Effector CD4-positive, alpha-beta T cell (primary cell): ENCODE results near the gene CACNB2.
"Not testable (repeated sequence)": the region's sequence is repeated elsewhere in the genome, so short reads cannot be mapped to it uniquely, and the experiment has no call there.

Source experiments
- DNase-seq: peaks from one replicate; pipeline ENCODE4 v3.0.0-alpha.2; 2020

The CACNB2 gene

DNA sequence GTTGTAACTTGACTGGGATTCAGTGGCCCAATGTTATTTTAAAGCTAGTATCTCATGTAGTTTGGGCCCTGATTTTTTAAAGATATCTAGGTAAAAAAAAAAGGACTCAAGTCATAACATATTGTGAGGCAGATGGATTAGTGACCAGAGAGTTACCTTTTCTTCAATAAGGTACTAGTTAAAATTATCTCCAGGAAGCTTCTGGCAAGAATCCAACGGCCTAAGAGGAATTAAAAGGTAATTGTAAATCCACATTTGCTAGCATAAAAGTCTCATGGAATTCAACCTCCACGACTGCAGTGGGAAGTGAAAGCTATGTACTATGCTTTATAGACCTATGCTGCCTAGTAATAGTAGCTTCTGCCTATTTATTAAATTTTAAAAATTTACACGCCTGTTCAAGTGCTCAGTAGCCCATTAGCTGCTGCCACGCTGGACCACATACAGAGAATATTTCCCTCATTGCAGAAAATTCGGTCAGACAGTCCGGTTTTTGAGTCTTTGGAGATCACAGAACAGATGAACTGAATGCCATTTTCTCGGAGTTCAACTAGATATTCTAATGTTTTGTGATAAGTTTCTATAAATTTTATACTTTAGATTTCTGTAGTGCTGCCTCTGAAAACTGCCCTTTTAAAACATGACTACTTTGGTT, 392.8 kb downstream of the CACNB2 start:
- DNase-seq = no peak

DNA sequence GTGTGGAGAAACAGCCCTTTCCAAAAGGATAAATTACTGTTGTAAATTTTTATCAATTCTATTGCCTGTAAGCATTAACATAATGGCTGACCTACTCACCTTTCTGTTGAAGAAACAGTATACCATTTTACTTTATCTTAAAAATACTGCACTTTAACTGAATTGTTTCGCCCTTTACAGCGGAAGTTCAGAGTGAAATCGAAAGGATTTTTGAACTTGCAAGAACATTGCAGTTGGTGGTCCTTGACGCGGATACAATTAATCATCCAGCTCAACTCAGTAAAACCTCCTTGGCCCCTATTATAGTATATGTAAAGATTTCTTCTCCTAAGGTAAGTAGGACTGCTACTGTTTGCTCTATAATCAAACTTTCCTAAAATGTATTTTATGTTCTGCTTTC, 393.7 kb downstream of the CACNB2 start:
- no peak for DNase-seq

DNA sequence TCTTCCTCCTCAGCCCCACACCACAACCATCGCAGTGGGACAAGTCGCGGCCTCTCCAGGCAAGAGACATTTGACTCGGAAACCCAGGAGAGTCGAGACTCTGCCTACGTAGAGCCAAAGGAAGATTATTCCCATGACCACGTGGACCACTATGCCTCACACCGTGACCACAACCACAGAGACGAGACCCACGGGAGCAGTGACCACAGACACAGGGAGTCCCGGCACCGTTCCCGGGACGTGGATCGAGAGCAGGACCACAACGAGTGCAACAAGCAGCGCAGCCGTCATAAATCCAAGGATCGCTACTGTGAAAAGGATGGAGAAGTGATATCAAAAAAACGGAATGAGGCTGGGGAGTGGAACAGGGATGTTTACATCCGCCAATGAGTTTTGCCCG, 399.1 kb downstream of the CACNB2 start:
- no peak for DNase-seq

DNA sequence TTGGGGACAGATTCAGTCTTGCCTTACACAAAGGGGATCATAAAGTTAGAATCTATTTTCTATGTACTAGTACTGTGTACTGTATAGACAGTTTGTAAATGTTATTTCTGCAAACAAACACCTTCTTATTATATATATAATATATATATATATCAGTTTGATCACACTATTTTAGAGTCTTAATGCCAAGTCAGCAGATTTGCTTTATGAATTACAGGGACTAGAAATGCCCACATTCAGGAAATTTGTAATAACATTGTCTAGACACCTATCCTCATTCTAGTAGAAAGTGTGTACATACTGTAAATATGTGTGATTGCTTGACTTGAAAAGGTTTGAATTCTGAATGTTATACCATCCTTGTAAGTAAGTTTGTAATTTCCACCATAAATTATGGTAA, 400.0 kb downstream of the CACNB2 start:
- no peak for DNase-seq

DNA sequence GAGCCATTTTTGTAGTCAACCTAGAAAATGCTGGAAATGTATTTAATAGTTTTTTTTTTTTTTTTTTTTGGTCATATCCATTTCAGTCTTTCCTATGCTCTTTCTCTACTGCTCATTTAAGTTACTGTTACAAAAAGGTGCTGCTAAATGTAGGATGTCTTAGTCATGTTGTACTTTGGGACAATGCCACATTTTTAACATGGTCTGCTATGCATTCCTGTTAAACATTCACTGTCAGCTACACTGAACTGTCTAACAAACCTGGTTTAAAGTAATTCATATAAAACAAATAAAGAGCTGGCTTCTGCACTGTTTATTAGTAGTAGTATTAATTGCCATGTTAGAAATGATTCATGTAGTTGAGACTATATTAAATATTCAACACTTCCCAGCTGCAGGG, 402.6 kb downstream of the CACNB2 start:
- DNase-seq = no peak

DNA sequence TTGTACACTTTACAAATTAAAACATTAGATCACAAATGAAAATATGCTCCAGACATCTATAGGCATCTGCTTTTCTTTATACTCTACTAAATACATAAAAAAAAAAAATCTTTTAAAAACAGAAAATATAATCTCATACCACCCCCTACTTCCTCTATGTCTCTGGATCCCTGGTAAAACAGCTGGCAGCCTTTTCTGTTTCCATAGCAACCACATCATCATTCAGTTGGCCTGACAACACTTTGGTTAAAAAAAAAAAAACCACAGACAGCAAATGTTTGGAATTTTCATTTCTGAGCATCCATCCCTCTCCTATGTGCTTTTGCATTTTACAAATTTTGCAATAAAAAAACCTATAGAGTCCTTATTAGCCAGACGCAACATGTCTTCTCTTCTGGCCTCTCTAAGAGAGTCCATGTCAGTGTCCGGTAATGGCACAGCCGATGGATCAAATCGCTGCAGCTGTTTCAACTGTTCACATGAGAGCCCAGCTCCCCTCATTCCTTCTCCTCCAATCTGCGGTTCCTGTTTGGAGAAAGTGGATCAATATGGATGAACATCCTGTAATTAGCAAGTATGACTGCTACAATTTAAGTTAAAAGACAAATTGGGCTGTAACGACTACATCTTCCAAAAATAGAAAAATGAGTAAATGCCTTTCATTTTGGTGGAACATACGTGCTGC, 405.5 kb downstream of the CACNB2 start:
- no peak for DNase-seq

DNA sequence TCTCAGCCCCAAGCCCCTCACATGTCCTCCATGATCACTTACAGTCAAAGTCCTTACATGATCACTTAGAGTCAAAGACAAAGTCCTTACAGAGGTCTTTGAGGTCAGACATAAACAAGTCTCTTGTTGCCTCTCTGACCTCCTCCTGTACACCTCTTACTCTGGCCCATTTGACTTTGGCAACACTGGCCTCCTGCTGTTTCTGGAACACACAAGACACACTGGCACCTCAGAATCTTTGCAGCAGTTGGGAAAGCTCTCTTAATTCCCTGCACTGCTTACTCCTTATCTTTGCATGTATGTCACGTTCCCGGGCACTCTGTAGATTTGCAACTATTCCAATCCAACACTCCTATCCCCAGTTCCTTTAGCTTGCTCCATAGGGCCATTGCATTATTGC, 408.9 kb downstream of the CACNB2 start:
- DNase-seq = no peak

DNA sequence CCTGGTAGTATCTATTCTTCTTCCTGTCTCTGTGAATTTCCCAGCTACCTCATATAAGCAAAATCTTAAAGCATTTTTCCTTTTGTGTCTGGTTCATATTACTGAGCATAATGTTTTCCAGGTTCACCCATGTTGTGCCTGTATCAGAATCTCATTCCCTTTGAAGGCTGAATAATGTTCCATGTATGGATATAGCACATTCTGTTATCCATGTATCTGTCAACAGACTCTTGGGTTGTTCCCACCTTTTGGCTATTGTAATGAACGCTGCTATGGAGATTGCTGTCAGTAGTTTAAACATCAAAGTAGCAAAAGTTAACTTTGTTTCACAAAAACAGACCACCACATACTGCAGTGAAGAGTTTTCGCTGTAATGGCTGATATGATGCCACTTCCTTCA, 411.2 kb downstream of the CACNB2 start:
- DNase-seq = no peak

DNA sequence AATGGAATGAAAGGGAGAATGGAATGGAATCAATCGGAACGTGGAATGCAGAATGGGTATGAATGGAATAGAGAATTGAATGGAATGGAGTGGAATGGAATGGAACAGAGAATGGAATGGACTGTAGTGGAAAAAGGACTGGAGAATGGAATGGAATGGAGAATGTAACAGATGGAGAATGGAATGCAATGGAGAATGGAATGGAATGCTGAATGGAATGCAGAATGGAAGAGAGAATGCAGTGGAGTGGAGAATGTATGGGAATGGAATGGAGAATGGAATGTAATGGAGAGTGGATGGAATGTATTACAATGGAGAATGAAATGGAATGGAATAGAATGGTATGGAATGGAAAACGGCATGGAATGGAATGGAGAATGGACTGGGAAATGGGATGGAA, 414.3 kb downstream of the CACNB2 start:
- no peak for DNase-seq

DNA sequence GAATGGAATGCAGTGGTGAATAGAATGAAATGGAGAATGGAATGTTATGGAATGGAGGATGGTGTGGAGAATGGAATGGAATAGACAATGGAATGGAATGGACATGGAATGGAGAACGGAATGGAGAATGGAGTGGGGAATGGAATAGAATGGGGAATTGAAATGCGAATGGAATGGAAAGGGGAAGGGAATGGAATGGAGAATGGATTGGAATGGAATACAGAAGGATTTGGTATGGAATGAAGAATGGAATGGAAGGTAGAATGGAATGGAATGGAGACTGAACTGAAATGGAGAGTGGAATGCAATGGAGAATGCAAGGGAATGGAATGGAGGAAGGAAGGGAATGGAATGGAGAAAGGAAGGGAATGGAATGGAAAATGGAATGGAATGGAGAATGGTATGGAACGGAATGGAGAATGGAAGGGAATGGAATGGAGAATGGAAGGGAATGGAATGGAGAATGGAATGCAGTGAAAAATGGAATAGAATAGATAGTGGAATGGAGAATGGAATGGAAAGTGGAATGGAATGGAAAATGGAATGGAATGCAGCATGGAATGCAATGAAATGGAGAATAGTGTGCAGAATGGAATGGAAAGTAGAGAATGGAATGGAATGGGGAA, 416.4 kb downstream of the CACNB2 start:
- DNase-seq = no peak

DNA sequence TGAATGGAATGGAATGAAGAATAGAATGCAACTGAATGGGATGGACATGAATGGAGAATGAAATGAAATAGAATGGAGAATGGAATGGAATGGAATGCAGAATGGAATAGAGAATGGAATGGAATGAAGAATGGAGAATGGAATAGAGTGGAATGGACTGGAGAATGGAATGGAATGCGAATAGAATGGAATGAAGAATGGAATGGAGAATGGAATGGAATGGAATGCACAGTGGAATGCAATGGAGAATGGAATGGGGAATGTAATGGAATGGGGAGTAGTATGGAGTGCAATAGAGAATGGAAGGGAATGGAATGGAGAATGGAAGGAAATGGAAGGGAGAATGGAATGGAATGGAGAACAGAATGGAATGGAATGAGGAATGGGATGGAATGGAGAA, 417.7 kb downstream of the CACNB2 start:
- DNase-seq = no peak

DNA sequence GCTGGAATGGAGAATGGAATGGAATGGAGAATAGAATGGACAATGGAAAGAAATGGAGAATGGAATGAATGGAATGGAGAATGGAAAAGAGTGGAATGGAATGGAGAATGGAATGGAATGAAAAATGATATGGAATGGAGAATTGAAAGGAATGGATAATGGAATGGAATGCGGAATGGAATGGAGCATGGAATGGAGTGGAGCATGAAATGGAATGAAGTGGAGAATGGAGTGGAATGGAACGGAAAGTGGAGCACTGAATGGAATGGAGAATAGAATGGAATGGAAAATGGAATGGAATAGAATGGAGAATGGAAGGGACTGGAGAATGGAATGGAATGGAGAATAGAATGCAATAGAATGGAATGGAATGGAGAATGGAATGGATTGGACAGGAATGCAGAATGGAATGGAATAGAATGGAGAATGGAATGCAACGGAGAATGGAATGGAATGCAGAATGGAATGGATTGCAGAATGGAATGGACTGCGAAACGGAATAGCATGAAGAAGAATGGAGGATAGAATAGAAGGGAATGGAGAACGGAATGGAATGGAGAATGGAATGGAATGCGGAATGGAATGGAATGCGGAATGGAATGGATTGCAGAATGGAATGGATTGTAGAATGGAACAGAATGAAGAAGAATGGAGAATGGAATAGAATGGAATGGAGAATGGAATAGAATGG, 421.8 kb downstream of the CACNB2 start:
- no peak for DNase-seq

DNA sequence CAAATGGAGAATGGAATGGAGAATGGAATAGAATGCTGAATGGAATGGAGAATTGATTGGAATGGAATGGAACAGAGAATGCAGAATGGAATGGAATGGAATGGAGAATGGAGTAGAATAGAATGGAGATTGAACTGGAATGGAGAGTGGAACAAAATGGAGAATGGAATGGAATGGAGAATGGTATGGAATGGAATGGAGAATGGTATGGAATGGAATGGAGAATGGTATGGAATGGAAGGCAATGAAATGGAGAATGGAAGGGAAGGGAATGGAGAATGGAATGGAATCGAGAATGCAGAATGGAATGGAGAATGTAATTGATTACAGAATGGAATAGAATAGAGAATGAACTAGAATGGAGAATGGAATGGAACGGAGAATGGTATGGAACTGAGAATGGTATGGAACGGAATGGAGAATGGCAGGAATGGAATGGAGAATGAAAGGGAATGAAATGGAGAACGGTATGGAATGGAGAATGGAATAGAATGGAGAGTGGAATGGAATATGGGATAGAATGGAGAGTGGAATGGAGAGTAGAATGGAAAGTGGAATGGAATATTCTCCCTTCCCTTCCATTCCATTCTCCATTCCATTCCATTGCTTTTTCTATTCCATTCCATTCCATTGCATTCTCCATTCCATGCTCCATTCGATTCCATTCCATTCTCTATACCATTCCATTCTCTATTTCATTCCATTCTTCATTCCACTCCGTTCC, 422.9 kb downstream of the CACNB2 start:
- no peak for DNase-seq

DNA sequence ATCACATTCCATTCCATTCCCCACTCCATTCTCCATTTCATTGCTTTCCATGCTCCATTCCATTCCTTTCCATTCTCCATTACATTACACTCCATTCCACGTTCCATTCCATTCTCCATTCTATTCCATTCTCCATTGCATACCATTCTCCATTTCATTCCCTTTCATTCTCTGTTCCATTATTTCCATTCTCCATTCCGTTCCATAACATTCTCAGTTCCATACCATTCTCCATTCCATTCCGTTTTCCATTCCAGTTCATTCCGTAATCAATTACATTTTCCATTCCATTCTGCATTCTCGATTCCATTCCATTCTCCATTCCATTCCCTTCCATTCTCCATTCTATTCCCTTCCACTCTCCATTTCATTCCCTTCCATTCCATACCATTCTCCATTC, 424.8 kb downstream of the CACNB2 start:
- DNase-seq = no peak

DNA sequence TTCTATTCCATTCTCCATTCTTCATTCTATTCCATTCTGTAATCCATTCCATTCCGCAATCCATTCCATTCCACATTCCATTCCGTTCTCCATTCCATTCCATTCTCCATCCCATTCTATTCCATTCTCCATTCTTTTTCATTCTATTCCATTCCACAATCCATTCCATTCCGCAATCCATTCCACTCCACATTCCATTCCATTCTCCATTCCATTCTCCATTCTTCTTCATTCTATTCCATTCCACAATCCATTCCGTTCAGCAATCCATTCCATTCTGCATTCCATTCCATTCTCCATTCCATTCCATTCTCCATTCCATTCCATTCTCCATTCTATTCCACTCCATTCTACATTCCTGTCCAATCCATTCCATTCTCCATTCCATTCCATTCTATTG, 426.0 kb downstream of the CACNB2 start:
- no peak for DNase-seq

DNA sequence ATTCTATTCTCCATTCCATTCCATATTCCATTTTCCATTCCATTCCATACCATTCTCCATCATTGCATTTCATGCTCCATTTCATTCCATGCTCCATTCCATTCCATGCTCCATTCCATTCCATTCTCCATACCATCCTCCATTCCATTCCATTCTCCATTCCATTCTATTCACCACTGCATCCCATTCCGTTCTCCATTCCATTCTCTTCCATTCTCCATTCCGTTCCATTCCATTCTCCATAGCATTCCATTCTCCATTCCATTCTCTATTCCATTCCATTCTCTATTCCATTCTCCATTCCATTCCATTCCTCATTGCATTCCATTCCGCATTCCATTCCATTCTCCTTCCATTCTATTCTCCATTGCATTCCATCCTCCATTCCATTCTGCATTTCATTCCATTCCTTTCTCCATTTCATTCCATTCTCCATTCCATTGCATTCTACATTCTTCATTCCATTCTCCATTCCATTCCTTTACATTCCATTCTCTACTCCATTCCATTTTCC, 427.2 kb downstream of the CACNB2 start:
- DNase-seq = no peak

DNA sequence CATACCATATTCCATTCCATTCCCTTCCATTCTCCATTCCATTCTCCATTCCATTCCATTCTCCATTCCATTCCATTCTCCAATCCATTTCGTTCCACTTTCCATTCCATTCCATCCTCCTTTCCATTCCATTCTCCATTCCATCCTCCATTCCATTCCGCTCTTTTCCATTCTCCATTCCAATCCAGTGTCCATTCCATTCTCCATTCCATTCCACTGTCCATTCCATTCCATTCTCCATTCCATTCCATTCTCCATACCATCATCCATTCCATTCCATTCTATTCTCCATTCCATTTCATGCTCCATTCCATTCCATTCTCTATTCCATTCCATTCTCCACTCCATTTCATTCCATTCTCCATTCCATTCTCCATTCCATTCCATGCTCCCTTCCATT, 430.2 kb downstream of the CACNB2 start:
- DNase-seq = not testable (repeated sequence)

DNA sequence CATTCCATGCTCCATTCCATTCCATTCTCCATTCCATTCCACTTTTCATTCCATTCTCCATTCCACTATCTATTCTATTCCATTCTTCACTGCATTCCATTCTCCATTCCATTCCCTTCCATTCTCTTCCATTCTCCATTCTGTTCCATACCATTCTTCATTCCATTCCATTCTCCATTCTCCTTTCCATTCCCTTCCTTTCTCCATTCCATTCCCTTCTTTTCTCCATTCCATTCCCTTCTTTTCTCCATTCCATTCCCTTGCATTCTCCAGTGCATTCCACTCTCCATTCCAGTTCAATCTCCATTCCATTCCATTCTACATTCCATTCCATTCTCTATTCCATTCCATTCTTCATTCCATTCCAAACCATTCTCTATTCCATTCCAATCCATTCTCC, 430.9 kb downstream of the CACNB2 start:
- no peak for DNase-seq

DNA sequence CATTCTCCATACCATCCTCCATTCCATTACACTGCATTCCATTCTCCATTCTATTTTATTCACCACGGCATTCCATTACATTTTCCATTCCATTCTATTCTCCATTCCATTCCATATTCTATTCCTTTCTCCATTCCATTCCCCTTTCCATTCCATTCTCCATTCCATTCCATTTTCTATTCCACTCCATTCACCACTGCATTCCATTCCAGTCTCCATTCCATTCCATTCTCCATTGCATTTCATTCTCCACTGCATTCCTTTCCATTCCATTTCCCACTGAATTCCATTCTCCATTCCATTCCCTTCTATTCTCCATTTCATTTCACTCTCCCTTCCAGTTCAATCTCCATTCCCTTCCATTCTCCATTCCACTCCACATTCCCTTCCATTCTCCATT, 431.6 kb downstream of the CACNB2 start:
- no peak for DNase-seq

DNA sequence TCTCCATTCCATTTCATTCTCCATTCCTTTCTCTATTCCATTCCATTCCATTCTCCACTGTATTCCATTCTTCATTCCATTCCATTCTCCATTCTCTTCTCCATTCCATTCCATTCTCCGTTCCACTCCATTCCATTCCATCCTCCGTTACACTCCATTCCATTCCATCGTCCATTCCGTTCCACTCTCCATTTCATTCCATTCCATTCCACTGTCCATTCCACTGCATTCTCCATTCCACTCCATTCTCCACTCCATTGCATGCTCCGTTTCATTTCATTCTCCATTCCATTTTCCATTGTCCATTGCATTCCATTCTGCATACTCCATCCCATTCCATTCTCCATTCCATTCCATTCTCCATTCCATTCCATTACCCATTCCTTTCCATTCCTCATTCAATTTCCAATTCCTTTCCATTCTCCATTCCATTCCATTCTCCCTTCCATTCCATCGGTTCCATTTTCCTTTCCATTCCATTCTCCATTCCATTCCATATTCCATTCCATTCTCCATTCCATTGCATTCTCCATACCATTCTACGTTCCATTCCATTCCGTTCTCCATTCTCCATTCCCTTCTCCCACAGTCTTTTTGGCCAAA, 432.8 kb downstream of the CACNB2 start:
- no peak for DNase-seq

DNA sequence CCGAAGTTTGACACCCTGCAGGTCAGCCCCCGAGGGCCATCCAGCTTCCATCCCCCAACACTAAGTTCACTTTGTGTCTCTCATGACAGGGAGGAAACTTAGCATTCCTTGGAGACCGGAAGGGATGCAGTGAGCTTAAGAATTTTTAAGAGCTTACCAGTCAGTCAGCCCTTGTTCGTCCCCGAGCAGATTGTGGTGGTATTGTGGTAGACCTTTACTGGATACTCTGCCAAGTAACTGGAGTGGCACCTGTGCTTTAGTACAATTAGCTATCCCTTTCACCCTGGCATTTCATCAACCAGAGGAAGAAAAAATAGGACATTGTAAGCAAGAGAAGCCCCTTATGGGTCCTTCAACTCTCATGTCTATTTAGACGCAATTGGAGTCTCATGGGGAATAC, 436.4 kb downstream of the CACNB2 start:
- DNase-seq = no peak
